KMS-11 (cell line): Measurements from ENCODE around the gene RTN4R.

Source experiments
- H2AFZ ChIP-seq: fragments of 200-600 bp; sonication (generic); 2 replicates; pipeline ENCODE4 v1.6.1; 2016; ENCODE audit warnings: antibody characterized with exemption, mixed run types, low read depth
- H3K27ac ChIP-seq: fragments of 200-600 bp; sonication (generic); 2 replicates; pipeline ENCODE4 v1.6.1; 2016; ENCODE audit warnings: mild to moderate bottlenecking, mixed run types
- H3K27me3 ChIP-seq: fragments of 200-600 bp; sonication (generic); 2 replicates; pipeline ENCODE4 v1.6.1; 2017; ENCODE audit warnings: mild to moderate bottlenecking, low read depth, mixed run types, moderate library complexity; ENCODE audit not compliant: insufficient read depth
- H3K36me3 ChIP-seq: fragments of 200-600 bp; sonication (generic); 2 replicates; pipeline ENCODE4 v1.6.1; 2017; ENCODE audit warnings: mild to moderate bottlenecking, mixed run types; ENCODE audit not compliant: insufficient read depth
- H3K4me1 ChIP-seq: fragments of 200-600 bp; sonication (generic); 2 replicates; pipeline ENCODE4 v1.6.1; 2016; ENCODE audit warnings: mild to moderate bottlenecking, low read depth, mixed run types; ENCODE audit not compliant: poor library complexity, severe bottlenecking
- H3K4me2 ChIP-seq: fragments of 200-600 bp; sonication (generic); 2 replicates; pipeline ENCODE4 v1.7.0; 2016; ENCODE audit warnings: mild to moderate bottlenecking, mixed run types
- H3K4me3 ChIP-seq: fragments of 200-600 bp; sonication (generic); IDR thresholded peaks from 2 replicates; pipeline ENCODE4 v1.6.1; 2017; ENCODE audit warnings: low read depth, low read length, mixed read lengths; ENCODE audit not compliant: insufficient read depth
- H3K79me2 ChIP-seq: fragments of 200-600 bp; sonication (generic); 2 replicates; pipeline ENCODE4 v1.6.1; 2016; ENCODE audit warnings: low read depth, mixed run types; ENCODE audit not compliant: insufficient read depth
- H3K9ac ChIP-seq: fragments of 200-600 bp; sonication (generic); 2 replicates; pipeline ENCODE4 v1.6.1; 2016; ENCODE audit warnings: mild to moderate bottlenecking, mixed run types
- H4K20me1 ChIP-seq: fragments of 200-600 bp; sonication (generic); 2 replicates; pipeline ENCODE4 v1.6.1; 2016; ENCODE audit warnings: mild to moderate bottlenecking, mixed run types; ENCODE audit not compliant: insufficient read depth
- TF ChIP-seq, protein P1 (sequence below): fragments of 200-600 bp; sonication (generic); conservative IDR thresholded peaks from 2 replicates; pipeline ENCODE4 v1.6.1; 2017; ENCODE audit warnings: low read depth, mild to moderate bottlenecking, antibody characterized with exemption, low read length, moderate library complexity, mixed read lengths

RTN4R gene

DNA sequence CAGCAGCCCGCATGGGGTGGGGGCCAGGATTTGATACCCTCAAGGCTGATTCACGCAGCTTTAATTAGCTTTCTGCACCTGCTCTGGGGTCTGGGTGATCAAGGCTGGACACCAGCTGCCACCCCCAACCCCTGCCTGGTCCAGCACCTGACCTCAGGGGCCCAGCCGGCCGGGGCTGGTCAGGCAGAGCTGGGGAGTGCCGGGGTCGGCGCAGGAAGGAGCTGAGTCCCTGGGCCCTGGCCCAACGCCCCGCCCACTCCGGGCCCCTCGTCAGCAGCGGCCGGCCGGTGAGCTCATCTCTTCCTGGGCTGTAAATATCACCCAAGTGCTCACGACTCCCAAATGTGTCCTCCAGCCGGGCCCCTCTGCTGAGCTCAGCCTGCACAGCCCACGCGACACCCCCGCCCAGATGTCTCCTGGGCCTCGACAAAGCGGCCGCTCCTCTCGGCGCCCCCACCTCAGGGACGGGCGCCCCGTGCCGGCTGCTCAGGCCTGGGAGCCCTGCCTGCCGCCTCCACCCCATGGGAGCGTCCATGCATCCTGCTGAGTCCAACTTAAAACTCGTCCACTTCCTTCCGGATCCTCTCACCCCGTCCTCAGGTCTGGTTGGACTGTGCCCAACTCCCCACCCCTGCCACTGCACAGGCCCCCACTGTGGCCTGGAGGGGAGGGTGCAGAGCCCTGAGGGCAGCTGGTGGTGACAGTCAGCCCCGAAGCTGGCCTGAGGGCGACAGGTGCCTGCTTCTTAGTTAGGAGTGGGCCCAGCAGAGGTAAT, 29.0 kb downstream of the RTN4R start:
- H3K4me3 ChIP-seq: no peak overlapping the region
- H3K9ac ChIP-seq: no peak overlapping the region
- H3K4me2 ChIP-seq: no peak overlapping the region
- H3K36me3 ChIP-seq: no peaks in the 10 kb centered on the region
- no peaks in the 10 kb centered on the region for H3K4me1 ChIP-seq
- H4K20me1 ChIP-seq: no peaks in the 10 kb centered on the region
- TF ChIP-seq, protein P1, sequence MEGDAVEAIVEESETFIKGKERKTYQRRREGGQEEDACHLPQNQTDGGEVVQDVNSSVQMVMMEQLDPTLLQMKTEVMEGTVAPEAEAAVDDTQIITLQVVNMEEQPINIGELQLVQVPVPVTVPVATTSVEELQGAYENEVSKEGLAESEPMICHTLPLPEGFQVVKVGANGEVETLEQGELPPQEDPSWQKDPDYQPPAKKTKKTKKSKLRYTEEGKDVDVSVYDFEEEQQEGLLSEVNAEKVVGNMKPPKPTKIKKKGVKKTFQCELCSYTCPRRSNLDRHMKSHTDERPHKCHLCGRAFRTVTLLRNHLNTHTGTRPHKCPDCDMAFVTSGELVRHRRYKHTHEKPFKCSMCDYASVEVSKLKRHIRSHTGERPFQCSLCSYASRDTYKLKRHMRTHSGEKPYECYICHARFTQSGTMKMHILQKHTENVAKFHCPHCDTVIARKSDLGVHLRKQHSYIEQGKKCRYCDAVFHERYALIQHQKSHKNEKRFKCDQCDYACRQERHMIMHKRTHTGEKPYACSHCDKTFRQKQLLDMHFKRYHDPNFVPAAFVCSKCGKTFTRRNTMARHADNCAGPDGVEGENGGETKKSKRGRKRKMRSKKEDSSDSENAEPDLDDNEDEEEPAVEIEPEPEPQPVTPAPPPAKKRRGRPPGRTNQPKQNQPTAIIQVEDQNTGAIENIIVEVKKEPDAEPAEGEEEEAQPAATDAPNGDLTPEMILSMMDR: no peak
- H3K27ac ChIP-seq: no peak overlapping the region
- peaks cover 51% of the 10 kb centered on the region for H3K27me3 ChIP-seq
- no peaks in the 10 kb centered on the region for H3K79me2 ChIP-seq
- H2AFZ ChIP-seq: no peak overlapping the region

DNA sequence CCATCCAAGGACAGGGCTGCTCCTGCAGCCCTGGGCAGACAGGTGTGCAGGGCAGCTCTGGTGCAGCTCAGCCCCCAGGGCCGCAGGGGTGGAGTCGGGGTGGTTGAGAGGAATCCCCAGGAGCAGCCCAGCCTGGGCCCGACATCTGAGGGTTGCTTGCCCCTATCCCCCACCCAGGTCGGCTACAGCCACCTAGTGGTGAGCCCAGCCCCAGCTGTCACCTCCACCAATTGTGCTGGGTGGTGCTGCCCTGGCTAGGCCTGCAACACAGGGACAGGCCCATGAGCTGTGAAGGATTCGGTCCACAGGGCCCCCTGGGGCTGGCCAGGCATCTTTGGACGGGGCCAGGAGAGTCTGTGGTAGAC, 29.6 kb downstream of the RTN4R start:
- Histone ChIP-seq H3K4me1 (no peaks in the 10 kb centered on the region), H2AFZ (no peak overlapping the region), H3K4me3 (no peak overlapping the region), H3K79me2 (no peaks in the 10 kb centered on the region), H3K27me3 (peaks cover 53% of the 10 kb centered on the region), H3K36me3 (no peaks in the 10 kb centered on the region), H3K9ac (no peak overlapping the region), H3K27ac (no peak overlapping the region), H4K20me1 (no peaks in the 10 kb centered on the region), H3K4me2 (no peak overlapping the region)
- TF ChIP-seq, protein P1: peak; percentile 52; the same call in 1 of the 2 replicates

DNA sequence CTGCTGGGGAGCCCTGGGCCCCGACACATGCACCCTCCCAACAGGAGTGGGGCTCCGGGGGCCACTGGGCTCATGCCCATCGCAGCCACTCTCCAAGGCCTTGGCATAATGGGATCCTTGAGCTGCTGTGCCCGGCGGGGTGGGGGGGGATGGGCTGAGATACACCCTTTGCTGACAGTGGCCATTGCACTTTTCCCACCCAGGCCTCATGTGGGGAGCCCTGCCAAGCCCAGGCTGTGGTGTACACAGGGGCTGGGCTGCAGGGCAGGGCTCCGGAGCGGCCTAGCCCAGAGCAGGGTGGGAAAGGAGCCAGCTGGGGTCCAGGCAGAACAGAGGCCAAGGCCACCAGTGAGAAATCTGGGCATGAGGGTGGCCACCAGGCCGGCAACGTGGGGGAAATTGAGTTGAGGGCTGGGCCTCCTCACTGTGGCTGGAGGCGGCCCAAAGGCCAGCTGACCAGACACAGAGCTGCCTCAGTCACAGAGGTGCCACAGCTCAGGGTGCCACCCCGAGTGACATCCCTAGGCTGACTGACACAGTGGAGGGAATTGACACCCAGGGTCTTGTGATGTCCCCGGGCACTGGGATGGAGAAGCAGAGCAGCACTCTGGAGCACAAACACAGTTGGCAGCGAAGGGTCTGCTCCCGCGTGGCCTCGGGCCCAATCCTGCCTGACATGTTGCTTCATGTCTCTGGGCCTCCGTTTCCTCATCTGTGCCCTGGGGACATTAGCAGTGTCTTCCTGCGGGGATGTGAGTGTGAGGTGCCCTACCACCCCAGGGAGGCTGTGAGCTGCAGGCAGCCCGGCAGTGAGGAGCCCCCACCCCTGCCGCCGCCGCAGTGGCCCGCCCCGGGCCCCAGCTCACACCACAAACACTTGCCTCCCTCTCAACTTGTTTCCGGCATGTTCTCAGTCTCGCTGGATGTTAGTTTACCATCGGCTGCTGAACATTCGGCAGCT, 30.4 kb downstream of the RTN4R start:
- Histone ChIP-seq H3K36me3 (no peaks in the 10 kb centered on the region), H4K20me1 (no peaks in the 10 kb centered on the region), H3K27ac (no peak overlapping the region), H3K4me2 (no peak overlapping the region), H2AFZ (no peak overlapping the region), H3K79me2 (no peaks in the 10 kb centered on the region), H3K4me3 (no peak overlapping the region), H3K4me1 (no peaks in the 10 kb centered on the region), H3K9ac (no peak overlapping the region), H3K27me3 (peaks cover 60% of the 10 kb centered on the region)
- TF ChIP-seq, protein P1: no peak

DNA sequence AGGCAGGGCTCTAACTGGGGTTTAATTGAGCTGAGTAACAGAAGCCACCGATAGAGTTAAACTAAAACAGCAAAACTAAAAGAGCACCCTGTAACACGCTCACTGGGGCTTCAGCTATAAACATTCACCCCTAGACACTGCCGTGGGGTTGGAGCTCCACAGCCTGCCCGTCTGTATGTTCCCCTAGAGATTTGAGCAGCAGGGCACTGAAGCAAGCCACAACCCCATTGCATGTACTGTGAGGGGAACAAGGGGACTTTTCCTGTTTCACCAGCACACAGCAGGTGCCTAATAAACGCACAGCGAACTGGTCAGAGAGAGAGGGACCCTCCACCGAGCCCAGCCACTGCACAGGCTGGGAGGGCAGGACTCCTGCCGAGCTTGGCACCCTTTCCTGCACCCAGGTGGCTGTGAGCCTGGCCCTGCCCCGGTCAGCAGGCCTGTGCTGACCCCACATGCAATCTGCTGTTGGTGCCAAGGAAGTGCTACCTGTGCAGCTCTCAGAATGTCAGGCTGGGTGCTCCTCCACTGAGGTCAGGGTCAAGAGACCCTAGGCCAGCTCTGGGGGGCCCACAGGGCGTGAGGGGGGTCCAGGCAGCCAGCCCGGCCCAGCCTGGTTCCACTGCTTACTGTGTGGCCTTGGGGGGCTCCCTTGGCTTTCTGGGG, 31.9 kb downstream of the RTN4R start:
- H3K36me3 ChIP-seq: no peaks in the 10 kb centered on the region
- no peak overlapping the region for H3K9ac ChIP-seq
- H3K27me3 ChIP-seq: peaks cover 75% of the 10 kb centered on the region
- H3K79me2 ChIP-seq: no peaks in the 10 kb centered on the region
- TF ChIP-seq, protein P1: no peak
- no peaks in the 10 kb centered on the region for H3K4me1 ChIP-seq
- H3K4me3 ChIP-seq: no peak overlapping the region
- H4K20me1 ChIP-seq: no peaks in the 10 kb centered on the region
- no peak overlapping the region for H3K27ac ChIP-seq
- H3K4me2 ChIP-seq: no peak overlapping the region
- H2AFZ ChIP-seq: no peak overlapping the region
